H1 (cell line): ENCODE results near the gene LINC01488. TPM values are rescaled to one million over a fixed set of nuclear protein-coding genes. Genes with fewer than 3 reads are reported as not detected.
A peak's percentile ranks its signal among the peaks of the same experiment; 100 is the strongest.

Experiments
- CTCF ChIA-PET: fragments of 300-600 bp; sonication (Branson Sonifier 250); formaldehyde crosslinking; loops from one replicate; lab custom pipeline; 2021; ENCODE audit not compliant: partially characterized antibody; lab: Charles Lee
- POLR2A ChIA-PET: fragments of 300-600 bp; sonication (Branson Sonifier 250); formaldehyde crosslinking; loops from one replicate; lab custom pipeline; 2021; ENCODE audit warnings: inconsistent platforms; ENCODE audit not compliant: partially characterized antibody; lab: Charles Lee
- DNase-seq, 2 experiments: peaks; one replicate each; pipeline versions ENCODE4 v3.0.0 to v3.0.0-alpha.2; 2010 to 2022; ENCODE audit warnings: low spot score in 2 of 2, low read depth in 1 of 2, mixed read lengths in 1 of 2
- FAIRE-seq: peaks from 2 replicates; lab custom pipeline; 2011; peaks lifted over from hg19 to GRCh38; lab: Jason Lieb, UNC
- H2AFZ ChIP-seq: 2 replicates; pipeline ENCODE4 v1.8.1; 2012; ENCODE audit warnings: low read length, inconsistent platforms
- H2AK5ac ChIP-seq: 2 replicates; pipeline ENCODE4 v1.6.1; 2013; ENCODE audit warnings: low read depth, low read length
- H2BK120ac ChIP-seq: replicated peaks from 2 replicates; pipeline ENCODE3; 2013; ENCODE audit warnings: low read depth, low read length, inconsistent platforms
- H2BK12ac ChIP-seq: 2 replicates; pipeline ENCODE4 v1.6.1; 2013; ENCODE audit warnings: low read depth, low read length
- H2BK15ac ChIP-seq: 2 replicates; pipeline ENCODE4 v1.6.1; 2013; ENCODE audit warnings: low read length
- H2BK20ac ChIP-seq: 2 replicates; pipeline ENCODE4 v1.6.1; 2013; ENCODE audit warnings: low read length
- H2BK5ac ChIP-seq: 2 replicates; pipeline ENCODE4 v1.6.1; 2013; ENCODE audit warnings: low read depth, low read length
- H3K14ac ChIP-seq: 2 replicates; pipeline ENCODE4 v1.6.1; 2013; ENCODE audit warnings: inconsistent platforms; ENCODE audit not compliant: insufficient read length
- H3K18ac ChIP-seq: 2 replicates; pipeline ENCODE4 v1.6.1; 2013; ENCODE audit warnings: low read length; ENCODE audit errors: extremely low read depth
- H3K23ac ChIP-seq: 2 replicates; pipeline ENCODE4 v1.6.1; 2013; ENCODE audit warnings: inconsistent platforms; ENCODE audit not compliant: insufficient read length
- H3K23me2 ChIP-seq: 2 replicates; pipeline ENCODE4 v1.6.1; 2013; ENCODE audit warnings: low read depth, low read length
- H3K27ac ChIP-seq: 2 replicates; pipeline ENCODE4 v1.6.1; 2011; ENCODE audit warnings: low read depth, low read length, inconsistent platforms
- H3K27me3 ChIP-seq, 4 experiments: replicated peaks in 1 of 4; 1 replicate in 1 of 4; 2 replicates in 3 of 4; pipeline versions ENCODE4 v1.6.1 to v1.8.1; 2011 to 2013; ENCODE audit warnings: low read length in 3 of 4, mild to moderate bottlenecking in 3 of 4, inconsistent platforms in 2 of 4, mixed read lengths in 2 of 4, moderate library complexity in 1 of 4; ENCODE audit not compliant: control insufficient read depth in 3 of 4, insufficient read depth in 3 of 4; ENCODE audit errors: extremely low read depth in 1 of 4
- H3K36me3 ChIP-seq, 4 experiments: 2 replicates each; pipeline versions ENCODE4 v1.6.1 to v1.8.1; 2011 to 2013; ENCODE audit warnings: mild to moderate bottlenecking in 4 of 4, low read length in 3 of 4, moderate library complexity in 2 of 4, control low read depth in 1 of 4, inconsistent platforms in 1 of 4; ENCODE audit not compliant: insufficient read depth in 4 of 4, control insufficient read depth in 2 of 4
- H3K4ac ChIP-seq: replicated peaks from 2 replicates; pipeline ENCODE3; 2013; ENCODE audit warnings: low read length, low read depth, mixed read lengths, inconsistent platforms; ENCODE audit not compliant: insufficient read length
- H3K4me1 ChIP-seq, 4 experiments: replicated peaks in 1 of 4; 1 replicate in 1 of 4; 2 replicates in 3 of 4; pipeline versions ENCODE4 v1.6.1 to v1.8.1; 2011 to 2013; ENCODE audit warnings: low read length in 3 of 4, inconsistent platforms in 2 of 4, mixed read lengths in 1 of 4; ENCODE audit not compliant: insufficient read depth in 4 of 4, control insufficient read depth in 3 of 4
- H3K4me2 ChIP-seq, 2 experiments: 2 replicates each; pipeline versions ENCODE4 v1.6.1 to v1.8.1; 2011 to 2013; ENCODE audit warnings: low read depth in 2 of 2, low read length in 2 of 2, control low read depth in 1 of 2, inconsistent platforms in 1 of 2, mild to moderate bottlenecking in 1 of 2; ENCODE audit not compliant: insufficient read depth in 1 of 2
- H3K4me3 ChIP-seq, 4 experiments: fragments of 200-600, 300-600 bp in 1 of 4; sonication (generic), shearing (Covaris generic), sonication (Bioruptor Twin) in 1 of 4; 2 replicates each; pipeline versions ENCODE4 v1.5.1 to v1.8.1; 2011 to 2016; ENCODE audit warnings: low read length in 4 of 4, low read depth in 3 of 4, control low read depth in 2 of 4, inconsistent platforms in 2 of 4, mild to moderate bottlenecking in 2 of 4, mixed read lengths in 1 of 4, moderate library complexity in 1 of 4; ENCODE audit not compliant: insufficient read depth in 2 of 4; ENCODE audit errors: extremely low read depth in 1 of 4
- H3K56ac ChIP-seq: replicated peaks from 2 replicates; pipeline ENCODE3; 2013; ENCODE audit warnings: low read depth, mild to moderate bottlenecking, mixed read lengths, low read length, inconsistent platforms; ENCODE audit not compliant: insufficient read length
- H3K79me1 ChIP-seq: 2 replicates; pipeline ENCODE4 v1.6.1; 2013; ENCODE audit warnings: low read depth, low read length, control low read depth
- H3K79me2 ChIP-seq, 2 experiments: 2 replicates each; pipeline versions ENCODE4 v1.6.1 to v1.8.1; 2012 to 2013; ENCODE audit warnings: low read length in 2 of 2, mild to moderate bottlenecking in 2 of 2, inconsistent platforms in 1 of 2; ENCODE audit not compliant: insufficient read depth in 2 of 2, control insufficient read depth in 1 of 2
- H3K9ac ChIP-seq, 4 experiments: replicated peaks in 1 of 4; 1 replicate in 1 of 4; 2 replicates in 3 of 4; pipeline versions ENCODE4 v1.6.1 to v1.8.1; 2011 to 2013; ENCODE audit warnings: low read depth in 3 of 4, low read length in 3 of 4, control low read depth in 2 of 4, mild to moderate bottlenecking in 2 of 4, moderate library complexity in 2 of 4, inconsistent platforms in 1 of 4; ENCODE audit errors: extremely low read depth in 1 of 4
- H3K9me3 ChIP-seq, 2 experiments: 2 replicates each; pipeline versions ENCODE4 v1.6.1 to v1.8.1; 2012 to 2013; ENCODE audit warnings: mild to moderate bottlenecking in 2 of 2, moderate library complexity in 2 of 2, control low read depth in 1 of 2, inconsistent platforms in 1 of 2, low read depth in 1 of 2, low read length in 1 of 2, mixed read lengths in 1 of 2; ENCODE audit not compliant: insufficient read depth in 2 of 2
- H4K20me1 ChIP-seq, 2 experiments: replicated peaks in 1 of 2; 2 replicates each; pipeline versions ENCODE3 to v1.8.1; 2011 to 2013; ENCODE audit warnings: inconsistent platforms in 2 of 2, low read length in 2 of 2, mild to moderate bottlenecking in 1 of 2; ENCODE audit not compliant: insufficient read depth in 2 of 2, control insufficient read depth in 1 of 2
- H4K5ac ChIP-seq: 2 replicates; pipeline ENCODE4 v1.6.1; 2013; ENCODE audit warnings: low read length, low read depth, mixed read lengths, inconsistent platforms; ENCODE audit not compliant: insufficient read length
- H4K8ac ChIP-seq: 2 replicates; pipeline ENCODE4 v1.8.0; 2013; ENCODE audit warnings: mild to moderate bottlenecking, moderate library complexity, low read length, inconsistent platforms; ENCODE audit not compliant: insufficient read depth; ENCODE audit errors: extremely low read depth
- H4K91ac ChIP-seq: replicated peaks from 2 replicates; pipeline ENCODE3; 2013; ENCODE audit warnings: low read length, mixed read lengths, inconsistent platforms; ENCODE audit not compliant: insufficient read length
- HDAC2 ChIP-seq, 2 experiments: fragments of 300-600 bp in 1 of 2; sonication (generic) in 1 of 2; IDR thresholded peaks; 2 replicates each; pipeline ENCODE4 v1.6.1; 2011 to 2012; ENCODE audit warnings: low read depth in 2 of 2, low read length in 2 of 2, mild to moderate bottlenecking in 2 of 2, moderate library complexity in 2 of 2, borderline replicate concordance in 1 of 2, inconsistent platforms in 1 of 2
- KDM1A ChIP-seq: fragments of 200-600, 300-600 bp; sonication (generic); IDR thresholded peaks from 2 replicates; pipeline ENCODE4 v1.7.1; 2016; ENCODE audit warnings: mild to moderate bottlenecking, low read length, borderline replicate concordance
- SP1 ChIP-seq: IDR thresholded peaks from 2 replicates; pipeline ENCODE4 v1.6.1; 2011; ENCODE audit warnings: low read depth, low read length
- WGBS, 2 experiments: shearing (Covaris generic) in 1 of 2; methylation state at CpG; one replicate each; pipeline versions ENCODE4 v1.1.6 to v1.1.7; 2013 to 2015; ENCODE audit warnings: low lambda C conversion rate in 2 of 2, mixed read lengths in 2 of 2, inconsistent platforms in 1 of 2, low coverage in 1 of 2, missing lambda C conversion rate in 1 of 2; ENCODE audit not compliant: insufficient replicate concordance in 2 of 2, insufficient coverage in 1 of 2, insufficient read length in 1 of 2; ENCODE audit errors: extremely low coverage in 1 of 2, missing lambda C conversion rate in 1 of 2; 5-methylcytosine and 5-hydroxymethylcytosine counted together
- polyA plus RNA-seq, 7 experiments: library from polyadenylated mRNA; depleted of rRNA in 3 of 7; stranded (reverse) in 5 of 7; unstranded in 2 of 7; fragments of >200 nt in 5 of 7; fragments of 200-250 nt in 2 of 7; gene quantifications; 1 replicate in 5 of 7; 2 replicates in 1 of 7; 4 replicates in 1 of 7; pipeline versions ENCODE4 v1.2.1 to v1.2.3, GENCODE V29; 2011 to 2013; ENCODE audit warnings: missing spikeins in 2 of 7, mixed read lengths in 2 of 7
- total RNA-seq: library from RNA; stranded (reverse); fragmentation: NEBNext Ultra II Directional; extraction: Animal tissue kit (Norgen Biotek cat#: 25700); gene quantifications from 2 replicates; pipeline ENCODE4 v1.2.1, GENCODE V29; 2021

LINC01488 gene
- total and polyA plus RNA-seq, 2 of the 8 experiments (the other 6 are each of a cell fraction or from before 2014, with no cell fraction given), result not detected

GRCh38 chr11:69523453-69523852 is 42.0 kb downstream of the LINC01488 start:
- Histone ChIP-seq H3K79me2 (no peaks in the 10 kb centered on the region), H4K91ac (peak overlapping the region; percentile 5), H2BK120ac (no peak overlapping the region), H2AFZ (no peak overlapping the region), H3K36me3 (no peaks in the 10 kb centered on the region), H3K23me2 (no peaks in the 10 kb centered on the region), H4K20me1 (no peaks in the 10 kb centered on the region), H3K18ac (0 out of 2 replicates have a peak overlapping the region, but pooled peaks have one; percentile 65), H3K4me2 (no peak overlapping the region), H2AK5ac (no peak overlapping the region; the same call in 1 of the 2 replicates), H3K9me3 (peaks cover 2 to 8% of the 10 kb centered on the region in 2 experiments; a peak in 3 of 4 replicates), H2BK15ac (0 out of 2 replicates have a peak overlapping the region, but pooled peaks have one; percentile 73), H4K8ac (no peak overlapping the region), H3K56ac (no peak overlapping the region), H3K14ac (no peak overlapping the region), H2BK5ac (no peak overlapping the region), H3K4me3 (no peak overlapping the region), H2BK12ac (peak overlapping the region; percentile 100; the same call in 1 of the 2 replicates), H3K79me1 (no peaks in the 10 kb centered on the region), H3K4ac (no peak overlapping the region), H3K27me3 (peaks cover 0 to 10% (median 3%) of the 10 kb centered on the region in 4 experiments; a peak in 3 of 7 replicates), H3K9ac (no peak overlapping the region), H2BK20ac (peak overlapping the region; percentile 99; the same call in 1 of the 2 replicates), H3K23ac (no peak overlapping the region), H4K5ac (no peak overlapping the region), H3K27ac (no peak overlapping the region), H3K4me1 (peaks cover 5 to 26% (median 10%) of the 10 kb centered on the region in 4 experiments)
- FAIRE-seq, result no peak
- CTCF ChIA-PET, result no interaction called here
- DNase-seq, result no peak
- WGBS, 2 experiments, result 96% methylated on average over 3 of the region's 3 CpGs; no CpG with 5 or more reads in 1 of the 2 experiments
- POLR2A ChIA-PET, result interaction anchor here (0.8 to 2.9 kb wide), 3 partner anchors 12 to 116 kb away, joined by 3 to 12 read pairs (median 5); no protein-coding TSS in a partner anchor
- TF ChIP-seq HDAC2 (IDR thresholded peaks at IDR 0.05; ENCODE audit: borderline replicate concordance in 1 of 2, low read depth in 2 of 2, low read length in 2 of 2) (0 out of 4 replicates have a peak, but pooled peaks of 1 of the 2 experiments have one; percentile 37), KDM1A (peak; percentile 95), SP1 (no peak)
